Measurements from ENCODE around the gene MRPS24.
"Not testable (repeated sequence)": the region's sequence is repeated elsewhere in the genome, so short reads cannot be mapped to it uniquely, and the experiment has no call there.

The MRPS24 gene

DNA sequence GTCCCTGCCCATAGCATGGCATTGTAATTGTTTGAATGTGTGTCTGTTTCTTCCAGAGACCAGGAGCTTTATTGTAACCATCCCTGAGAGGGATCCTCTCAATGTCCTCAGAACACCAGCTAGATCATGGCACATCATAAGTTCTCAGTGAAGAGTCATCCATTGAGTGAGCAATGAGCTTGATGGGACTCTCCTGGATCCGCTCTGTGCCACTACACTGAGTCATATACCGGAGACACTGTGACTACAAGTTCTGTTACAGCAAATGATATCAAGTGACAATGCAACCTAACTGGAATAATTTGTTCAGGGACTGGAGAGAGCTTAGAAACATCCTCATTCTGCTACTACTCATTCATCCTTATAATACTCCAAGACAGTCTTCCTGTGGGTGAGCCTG, 25.1 kb downstream of the MRPS24 start:
- in situ Hi-C loops (cut with MboI; ENCODE audit: low sequenced_read_pairs): loop anchor here (25.0 kb wide), 2 partner anchors 282 to 907 kb away; partner anchors contain the start of genes MRPL32 and PSMA2

DNA sequence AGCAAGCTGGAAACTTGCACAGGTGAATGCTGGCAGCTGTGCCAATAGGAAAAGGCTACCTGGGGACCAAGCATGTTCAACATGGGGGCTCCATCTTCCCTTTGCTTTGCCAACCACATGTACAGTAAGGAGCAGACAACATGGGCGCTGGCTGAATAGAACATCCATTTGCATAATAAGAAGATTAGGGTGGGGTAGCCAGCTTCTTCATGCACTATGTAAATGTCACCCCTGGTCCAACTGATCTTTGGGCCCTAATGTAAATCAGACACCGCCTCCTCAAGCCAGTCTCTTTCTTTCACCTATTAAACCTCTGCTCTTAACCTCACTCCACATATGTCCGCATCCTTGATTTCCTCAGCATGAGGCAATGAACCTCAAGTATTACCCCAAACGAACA, 26.0 kb downstream of the MRPS24 start:
- in situ Hi-C loops (cut with MboI; ENCODE audit: low sequenced_read_pairs): loop anchor here (25.0 kb wide), 2 partner anchors 281 to 906 kb away; partner anchors contain the start of genes MRPL32 and PSMA2

DNA sequence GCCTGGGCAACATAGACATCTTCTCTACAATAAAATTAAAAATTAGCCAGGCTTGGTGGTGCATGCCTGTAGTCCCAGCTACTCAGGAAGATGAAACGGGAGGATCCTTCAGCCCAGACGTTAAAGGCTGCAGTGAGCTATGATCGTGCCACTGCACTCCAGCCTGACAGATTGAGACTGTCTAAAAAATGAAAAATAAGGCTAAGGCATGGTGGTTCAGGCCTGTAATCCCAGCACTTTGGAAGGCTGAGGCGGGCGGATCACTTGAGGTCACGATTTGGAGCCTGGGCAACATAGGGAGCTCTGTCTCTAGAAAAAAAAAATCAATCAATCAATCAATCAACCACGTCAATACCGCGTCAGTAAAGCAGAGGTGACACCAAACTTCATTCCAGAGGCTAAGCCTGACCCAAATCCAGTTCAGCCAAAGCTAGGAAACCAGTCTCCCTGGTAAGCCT, 31.1 kb downstream of the MRPS24 start:
- in situ Hi-C loops (cut with MboI; ENCODE audit: low sequenced_read_pairs): loop anchor here (25.0 kb wide), 2 partner anchors 276 to 901 kb away; partner anchors contain the start of genes MRPL32 and PSMA2

DNA sequence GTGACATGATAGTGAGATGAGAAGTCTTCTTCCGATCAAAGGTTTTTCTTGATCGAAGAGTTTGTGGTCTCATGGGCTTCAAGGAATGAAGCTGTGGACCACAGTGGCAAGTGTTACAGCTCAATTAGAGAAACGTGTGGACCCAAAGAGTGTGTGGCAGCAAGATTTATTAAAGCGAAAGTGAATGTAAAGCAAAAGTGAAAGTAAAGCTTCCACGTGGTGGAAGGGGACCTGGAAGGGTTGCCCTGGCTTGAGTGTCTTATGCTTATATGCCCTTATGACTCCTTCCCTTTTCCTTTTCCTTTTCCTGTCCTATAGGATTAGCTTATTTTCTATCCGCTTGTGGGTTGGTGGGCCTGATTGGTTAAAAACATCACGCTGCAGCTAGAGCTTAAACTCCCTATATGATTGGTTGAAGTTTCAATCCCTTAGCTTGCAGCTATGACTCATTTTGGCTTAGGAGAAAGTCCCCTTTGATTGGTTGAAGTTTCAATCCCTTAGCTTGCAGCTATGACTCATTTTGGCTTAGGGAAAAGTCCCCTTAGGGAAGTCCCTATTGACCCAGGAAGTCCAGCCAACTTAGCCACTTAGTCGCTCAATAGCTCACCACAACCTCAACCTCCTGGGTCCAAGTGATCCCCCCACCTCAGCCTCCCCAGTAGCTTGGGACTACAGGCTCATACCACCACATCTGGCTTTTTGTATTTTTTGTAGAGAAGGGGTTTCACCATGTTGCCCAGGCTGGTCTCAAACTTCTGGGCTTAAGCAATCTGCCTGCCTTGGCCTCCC, 34.7 kb downstream of the MRPS24 start:
- in situ Hi-C loops (cut with MboI; ENCODE audit: low sequenced_read_pairs): loop anchor here (25.0 kb wide), 2 partner anchors 272 to 897 kb away; partner anchors contain the start of genes MRPL32 and PSMA2

DNA sequence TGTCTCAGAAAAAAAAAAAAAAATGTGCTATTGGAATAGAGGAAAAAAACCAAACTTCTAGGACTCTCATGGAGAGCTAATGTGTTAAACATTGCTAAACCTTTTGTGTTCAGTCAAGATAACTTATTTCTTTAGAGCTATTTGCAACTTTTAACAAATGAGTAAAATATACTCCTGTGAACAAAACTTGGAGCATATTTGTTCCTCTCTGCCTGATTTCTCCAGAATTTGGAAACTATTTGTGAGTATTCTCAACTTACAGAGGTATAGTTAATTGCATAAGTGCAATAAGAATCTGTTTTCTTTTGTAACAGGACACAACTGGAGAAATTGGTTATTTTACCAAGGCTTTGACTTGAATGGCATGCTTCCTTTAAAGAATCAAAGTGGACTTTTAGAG, 38.4 kb downstream of the MRPS24 start:
- in situ Hi-C loops (cut with MboI; ENCODE audit: low sequenced_read_pairs): loop anchor here (25.0 kb wide), 2 partner anchors 269 to 894 kb away; partner anchors contain the start of genes MRPL32 and PSMA2

DNA sequence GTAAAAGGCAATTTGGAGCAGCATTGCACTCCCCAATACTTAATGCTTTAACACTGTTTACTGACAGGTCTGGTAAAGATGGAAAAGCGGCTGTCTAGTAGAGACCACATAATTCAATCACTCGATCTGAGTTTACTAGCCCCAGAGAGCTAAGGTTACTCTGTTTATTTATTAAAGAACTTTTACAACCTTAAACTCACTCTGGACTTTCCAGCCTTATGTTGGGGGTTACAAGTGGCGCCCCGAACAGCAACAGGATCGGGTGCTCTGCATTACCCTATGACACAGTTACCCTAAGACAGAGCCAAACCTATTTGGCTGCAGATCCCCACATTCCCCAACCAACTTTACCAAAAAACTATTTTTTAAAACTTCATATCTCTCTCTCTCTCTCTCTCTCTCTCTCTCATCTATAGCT, 43.9 kb downstream of the MRPS24 start:
- in situ Hi-C loops (cut with MboI; ENCODE audit: low sequenced_read_pairs): loop anchor here (25.0 kb wide), 2 partner anchors 263 to 888 kb away; partner anchors contain the start of genes MRPL32 and PSMA2

DNA sequence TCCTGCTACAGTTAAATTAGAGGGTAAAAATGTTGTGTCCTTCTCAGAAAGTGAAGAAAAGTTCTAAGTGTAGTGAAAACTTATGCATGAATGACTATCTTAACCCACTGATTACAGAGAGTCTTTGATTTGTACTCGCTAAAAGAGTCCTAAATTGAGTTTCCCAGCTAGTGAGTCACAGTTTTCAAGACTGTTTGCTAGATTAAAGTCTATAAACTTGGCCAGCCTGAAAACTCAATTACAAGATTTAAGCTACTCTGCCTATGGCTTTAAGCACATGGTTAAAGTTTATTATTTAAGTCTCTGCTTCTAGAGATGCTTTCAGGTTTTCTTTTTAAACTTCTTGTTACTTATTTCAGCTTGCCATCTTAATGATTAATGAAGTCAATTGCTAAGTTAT, 44.4 kb downstream of the MRPS24 start:
- in situ Hi-C loops (cut with MboI; ENCODE audit: low sequenced_read_pairs): loop anchor here (25.0 kb wide), 2 partner anchors 263 to 888 kb away; partner anchors contain the start of genes MRPL32 and PSMA2

DNA sequence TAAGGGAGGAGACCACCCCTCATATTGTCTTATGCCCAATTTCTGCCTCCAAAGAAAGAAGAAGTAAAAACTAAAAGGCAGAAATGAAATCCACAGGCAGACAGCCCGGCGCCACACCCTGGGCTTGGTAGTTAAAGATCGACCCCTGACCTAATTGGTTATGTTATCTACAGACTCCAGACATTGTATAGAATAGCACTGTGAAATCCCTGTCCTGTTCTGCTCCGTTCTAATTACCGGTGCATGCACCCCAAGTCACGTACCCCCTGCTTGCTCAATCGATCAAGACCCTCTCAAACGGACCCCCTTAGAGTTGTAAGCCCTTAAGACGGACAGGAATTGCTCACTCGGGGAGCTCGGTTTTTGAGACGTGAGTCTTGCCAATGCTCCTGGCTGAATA, 44.8 kb downstream of the MRPS24 start:
- in situ Hi-C loops (cut with MboI; ENCODE audit: low sequenced_read_pairs): not testable (repeated sequence)

DNA sequence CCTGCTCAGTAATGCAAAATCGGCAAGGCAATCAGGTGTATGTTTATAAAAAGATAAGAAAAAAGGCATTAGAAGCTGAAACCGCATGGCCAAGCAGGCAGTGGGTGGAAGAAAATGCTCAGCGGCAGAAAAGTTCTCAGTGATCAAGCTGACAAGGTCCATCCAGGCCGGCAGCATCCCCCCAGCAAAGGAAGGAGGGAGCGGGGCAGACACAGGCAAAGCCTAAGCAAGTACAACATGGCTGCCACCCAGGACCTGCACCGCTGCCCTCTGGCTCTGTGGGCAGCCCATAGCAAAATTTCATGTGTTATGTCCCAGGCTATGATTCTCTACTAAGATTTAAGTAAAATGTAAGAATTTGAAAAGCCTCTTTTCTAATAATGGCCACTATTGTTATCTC, 45.4 kb downstream of the MRPS24 start:
- in situ Hi-C loops (cut with MboI; ENCODE audit: low sequenced_read_pairs): no loop called here

DNA sequence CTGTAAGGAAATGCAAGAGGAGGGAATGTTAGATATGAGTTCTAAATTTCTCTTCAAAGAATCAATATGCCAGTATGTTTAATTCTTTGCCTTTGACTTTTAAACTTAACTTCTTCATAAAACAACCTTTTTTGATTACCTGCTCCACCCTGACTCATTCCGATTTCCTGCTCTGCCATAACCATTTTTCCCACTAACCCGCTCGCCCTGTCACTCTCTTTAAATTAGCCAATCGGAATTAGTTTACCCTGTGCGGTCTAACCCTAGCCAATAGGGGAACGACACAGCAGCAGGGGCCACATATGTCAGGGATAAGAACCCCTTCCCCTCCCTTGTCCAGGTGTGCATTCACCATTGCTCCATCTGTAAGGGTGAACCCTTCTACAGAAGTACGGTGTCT, 45.9 kb downstream of the MRPS24 start:
- in situ Hi-C loops (cut with MboI; ENCODE audit: low sequenced_read_pairs): not testable (repeated sequence)
